M059J (cell line): ENCODE data around the gene NUDT4. TPM values are rescaled to one million over a fixed set of nuclear protein-coding genes. Genes with fewer than 3 reads are reported as not detected.
"Not testable (repeated sequence)": the region's sequence is repeated elsewhere in the genome, so short reads cannot be mapped to it uniquely, and the experiment has no call there.

Experiments
- DNase-seq: peaks from one replicate; pipeline ENCODE4 v3.0.0-alpha.2; 2012; ENCODE audit warnings: low read depth
- total RNA-seq: library from RNA; depleted of rRNA; stranded (reverse); fragments of >200 nt; shearing (Covaris generic); gene quantifications from 2 replicates; pipeline ENCODE4 v1.2.3, GENCODE V29; 2014

Gene NUDT4
- total RNA-seq, 1 experiment from 2014 or later: 48.4 TPM

GRCh38 chr12:93366422-93366821, 11.3 kb upstream of the NUDT4 start:
- DNase-seq: no peak

DNA sequence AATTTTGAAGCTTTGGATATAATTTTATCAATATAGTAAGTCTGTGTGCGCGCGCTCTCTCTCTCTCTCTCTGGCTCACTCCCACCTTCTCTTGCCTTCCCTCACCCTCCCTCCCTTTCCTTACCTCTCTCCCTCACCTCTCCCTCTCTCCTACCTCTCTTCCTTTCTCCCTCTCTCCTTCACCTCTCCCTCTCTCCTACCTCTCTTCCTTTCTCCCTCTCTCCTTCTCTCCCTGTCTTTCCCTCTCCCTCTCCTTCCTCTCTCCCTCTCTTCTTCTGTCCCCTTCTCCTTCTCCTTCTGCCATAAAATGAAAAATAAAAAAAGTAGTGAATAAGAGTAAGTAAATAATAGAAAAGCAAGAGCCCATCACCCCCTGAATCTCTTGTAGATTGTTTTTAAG, 9.0 kb upstream of the NUDT4 start:
- no peak for DNase-seq

GRCh38 chr12:93369505-93369904, 8.2 kb upstream of the NUDT4 start:
- no peak for DNase-seq

DNA sequence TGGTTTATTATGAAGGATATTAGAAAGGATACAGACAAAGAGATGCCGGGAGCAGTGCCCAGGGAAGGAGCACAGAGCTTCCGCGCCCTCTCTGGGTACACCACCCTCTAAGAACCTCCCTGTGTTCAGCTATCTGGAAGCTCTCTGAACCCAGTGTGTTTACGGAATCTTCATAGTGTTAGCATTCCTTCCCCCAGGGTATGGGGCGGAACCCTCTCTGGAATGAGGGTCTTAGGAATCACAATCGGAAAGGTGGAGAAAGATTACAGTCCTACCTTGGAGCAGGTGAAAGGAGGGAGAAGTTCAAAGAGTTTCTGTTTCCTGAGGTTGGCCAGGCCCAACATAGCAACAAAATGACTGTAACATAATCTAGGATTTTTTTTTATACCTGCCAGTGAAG, 6.8 kb upstream of the NUDT4 start:
- no peak for DNase-seq

DNA sequence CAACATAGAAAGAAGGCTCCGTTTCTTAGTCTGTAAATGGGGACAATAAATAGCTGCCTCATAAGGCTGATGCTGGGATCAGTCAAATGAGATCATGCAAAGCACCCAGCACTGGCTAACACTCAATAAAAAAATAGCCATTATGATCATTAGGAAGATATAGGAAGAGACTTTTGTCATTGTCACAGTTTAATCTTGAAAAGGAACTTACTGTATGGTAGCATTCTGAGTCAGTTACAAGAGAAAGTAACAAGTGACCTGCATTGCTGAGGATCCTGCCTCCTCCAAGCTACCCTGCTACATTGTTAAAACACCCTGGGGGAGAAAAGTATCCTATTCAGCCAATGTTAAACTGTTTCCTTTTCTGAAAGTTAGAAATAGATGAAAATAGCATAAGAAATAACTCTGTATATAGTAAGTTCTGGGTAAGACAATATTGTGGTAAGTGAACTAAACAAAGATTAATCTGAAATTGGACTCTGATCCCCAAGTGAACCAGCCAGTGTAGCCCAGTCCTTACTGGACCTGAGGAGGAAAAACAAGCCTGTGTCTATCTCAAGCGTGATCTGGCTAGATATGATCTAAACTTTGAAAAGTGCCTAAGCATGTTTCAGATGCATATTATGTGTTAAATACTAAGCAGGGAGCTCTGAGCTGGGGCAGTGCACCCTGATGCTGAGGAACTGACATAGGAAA, 3.6 kb upstream of the NUDT4 start:
- DNase-seq: no peak

DNA sequence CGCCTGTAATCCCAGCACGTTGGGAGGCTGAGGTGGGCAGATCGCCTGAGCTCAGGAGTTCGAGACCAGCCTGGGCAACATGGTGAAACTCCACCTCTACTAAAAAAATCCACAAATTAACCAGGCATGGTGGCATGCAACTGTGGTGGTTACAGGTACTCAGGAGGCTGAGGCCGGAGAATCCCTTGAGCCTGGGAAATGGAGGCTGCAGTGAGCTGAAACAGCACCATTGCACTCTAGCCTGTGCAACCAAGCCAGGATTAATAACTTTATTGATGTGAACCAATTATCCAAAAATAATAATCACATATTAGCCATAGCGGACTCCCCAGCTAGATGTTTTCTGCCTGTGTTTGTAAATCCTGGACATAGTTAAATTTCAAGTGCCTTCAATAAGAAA, 1.8 kb upstream of the NUDT4 start:
- no peak for DNase-seq

- DNase-seq: peak; percentile 31
Observed at GRCh38 chr12:93376436-93377251, 1.1 kb upstream of the NUDT4 start.

DNA sequence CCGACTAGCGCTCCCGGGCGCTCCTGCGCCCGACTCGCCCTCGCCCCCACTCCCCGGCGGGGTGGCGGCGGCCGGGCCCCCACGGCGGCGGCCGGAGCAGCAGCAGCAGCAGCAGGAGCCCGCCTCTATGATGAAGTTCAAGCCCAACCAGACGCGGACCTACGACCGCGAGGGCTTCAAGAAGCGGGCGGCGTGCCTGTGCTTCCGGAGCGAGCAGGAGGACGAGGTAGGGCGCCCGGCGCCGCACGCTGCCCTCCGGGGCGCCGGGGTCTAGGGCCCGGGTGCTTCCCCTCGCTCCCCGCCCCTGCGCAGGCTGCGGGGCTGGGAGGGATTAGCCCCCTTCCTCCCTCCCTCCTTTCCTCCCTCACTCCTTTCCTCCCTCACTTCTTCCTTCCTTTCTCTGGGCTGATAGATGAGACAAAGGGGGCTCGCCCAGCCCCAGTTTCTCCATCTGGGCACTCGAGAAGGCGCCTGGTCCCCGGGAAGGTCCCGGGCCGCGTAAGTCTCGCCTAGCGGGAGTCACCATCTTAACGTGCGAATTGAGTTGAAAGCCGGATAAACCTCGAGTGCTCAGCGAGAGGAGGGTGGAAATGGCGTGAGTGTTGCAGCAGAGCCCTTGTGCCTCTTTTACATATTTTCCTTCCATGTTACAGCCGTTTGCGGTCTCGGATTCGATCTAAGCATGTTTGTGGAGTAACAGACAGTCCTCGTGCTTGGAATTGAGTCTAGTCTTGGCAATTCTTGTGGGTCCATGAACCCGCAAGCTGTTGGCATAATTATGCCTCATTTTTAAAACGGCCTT, 672 bp downstream of the NUDT4 start:
- DNase-seq: peak; percentile 70

- DNase-seq: no peak
Observed at GRCh38 chr12:93378998-93379325, 1.2 kb downstream of the NUDT4 start.

GRCh38 chr12:93379326-93379980, 1.7 kb downstream of the NUDT4 start:
- peak; percentile 21 for DNase-seq

GRCh38 chr12:93379981-93380361, 2.2 kb downstream of the NUDT4 start:
- DNase-seq: peak; percentile 21

- DNase-seq: peak; percentile 41
Observed at GRCh38 chr12:93380480-93381121, 2.9 kb downstream of the NUDT4 start.

GRCh38 chr12:93381161-93381975, 3.6 kb downstream of the NUDT4 start:
- DNase-seq: peak; percentile 32

- DNase-seq: not testable (repeated sequence)
Observed at GRCh38 chr12:93381976-93382437, 4.3 kb downstream of the NUDT4 start.

GRCh38 chr12:93387780-93388179, 10.1 kb downstream of the NUDT4 start:
- DNase-seq: peak; percentile 73

- DNase-seq: no peak
Observed at GRCh38 chr12:93390031-93390430, 12.3 kb downstream of the NUDT4 start.

DNA sequence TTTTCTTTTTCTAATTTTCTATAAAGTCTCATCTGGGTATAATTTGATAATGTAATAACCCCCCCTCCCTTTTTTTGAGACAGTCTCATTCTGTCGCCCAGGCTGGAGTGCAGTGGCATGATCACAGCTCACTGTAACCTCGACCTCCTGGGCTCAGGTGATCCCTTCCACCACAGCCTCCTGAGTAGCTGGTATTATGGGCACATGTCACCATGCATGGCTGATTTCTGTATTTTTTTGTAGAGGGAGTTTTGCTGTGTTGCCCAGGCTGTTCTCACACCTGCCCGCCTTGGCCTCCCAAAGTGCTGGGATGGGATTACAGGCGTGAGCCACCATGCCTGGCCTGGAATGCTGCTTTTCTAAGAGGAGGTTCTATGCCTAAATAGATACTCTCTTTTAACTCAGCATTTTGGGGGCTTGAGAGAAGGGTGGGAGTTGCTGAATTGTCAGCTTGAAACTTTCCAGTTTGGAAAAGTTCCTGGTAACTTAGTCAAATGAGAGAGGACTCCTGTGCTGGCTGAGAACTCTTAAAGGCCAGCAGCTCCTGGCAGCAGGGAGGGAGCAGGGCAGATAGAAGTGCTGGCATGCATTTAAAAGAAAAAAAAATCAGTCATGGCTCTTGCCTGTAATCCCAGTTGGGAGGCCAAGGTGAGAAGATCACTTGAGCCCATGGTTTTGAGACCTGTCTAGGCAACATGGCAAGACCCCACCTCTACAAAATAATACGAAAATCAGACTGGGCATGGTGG, 13.0 kb downstream of the NUDT4 start:
- no peak for DNase-seq

DNA sequence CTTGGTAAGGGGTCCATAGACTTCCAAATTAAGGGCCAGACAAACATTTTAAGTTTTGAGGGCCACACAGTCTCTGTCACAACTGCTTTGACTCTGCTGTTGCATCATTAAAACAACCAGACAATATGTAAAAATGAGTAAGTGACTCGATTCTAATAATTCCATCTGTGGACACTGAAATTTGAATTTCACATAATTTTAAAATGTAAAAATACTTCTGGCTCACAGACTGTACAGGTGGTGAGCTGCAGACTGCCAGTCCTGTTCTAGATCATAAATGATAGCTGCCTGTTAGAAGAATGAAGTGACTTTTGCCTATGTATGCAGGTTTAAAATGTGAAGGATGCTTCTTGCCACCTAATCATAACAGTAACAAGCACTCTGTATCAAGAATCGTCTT, 15.7 kb downstream of the NUDT4 start:
- no peak for DNase-seq

DNA sequence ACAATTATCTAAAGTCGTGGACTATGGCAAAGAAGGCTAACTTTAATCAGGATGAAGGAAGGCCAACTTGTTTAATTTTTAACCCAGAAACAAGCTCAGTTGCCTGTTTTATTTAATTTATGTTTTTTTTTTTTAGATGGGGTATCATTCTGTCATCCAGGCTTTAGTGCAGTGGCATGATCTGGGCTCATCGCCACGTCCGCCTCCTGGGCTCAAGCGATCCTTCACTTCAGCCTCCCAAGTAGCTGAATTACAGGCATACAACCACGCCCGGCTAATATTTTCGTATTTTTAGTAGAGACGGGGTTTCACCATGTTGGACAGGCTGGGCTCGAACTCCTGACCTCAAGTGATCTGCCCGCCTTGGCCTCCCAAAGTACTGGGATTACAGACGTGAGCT, 19.7 kb downstream of the NUDT4 start:
- DNase-seq: no peak
